Frontal cortex (tissue), 4 donors: ENCODE measurements around the gene PLIN1. TPM values are rescaled to one million over a fixed set of nuclear protein-coding genes. Genes with fewer than 3 reads are reported as not detected.
"Not testable (repeated sequence)": the region's sequence is repeated elsewhere in the genome, so short reads cannot be mapped to it uniquely, and the experiment has no call there.

Experiments used
- DNase-seq, 2 donors: peaks; one replicate each; pipeline ENCODE4 v3.0.0; 2012; ENCODE audit warnings: low spot score in 2 of 2
- FAIRE-seq: peaks from 2 replicates; lab custom pipeline; 2012; peaks lifted over from hg19 to GRCh38; lab: Jason Lieb, UNC
- total RNA-seq: library from RNA; depleted of rRNA; stranded (reverse); fragments of >200 nt; gene quantifications from one replicate; pipeline ENCODE4 v1.2.3, GENCODE V29; 2014
- donor health status: control.
- donor health status: control.
- donor health status: control.

Gene PLIN1, protein sequence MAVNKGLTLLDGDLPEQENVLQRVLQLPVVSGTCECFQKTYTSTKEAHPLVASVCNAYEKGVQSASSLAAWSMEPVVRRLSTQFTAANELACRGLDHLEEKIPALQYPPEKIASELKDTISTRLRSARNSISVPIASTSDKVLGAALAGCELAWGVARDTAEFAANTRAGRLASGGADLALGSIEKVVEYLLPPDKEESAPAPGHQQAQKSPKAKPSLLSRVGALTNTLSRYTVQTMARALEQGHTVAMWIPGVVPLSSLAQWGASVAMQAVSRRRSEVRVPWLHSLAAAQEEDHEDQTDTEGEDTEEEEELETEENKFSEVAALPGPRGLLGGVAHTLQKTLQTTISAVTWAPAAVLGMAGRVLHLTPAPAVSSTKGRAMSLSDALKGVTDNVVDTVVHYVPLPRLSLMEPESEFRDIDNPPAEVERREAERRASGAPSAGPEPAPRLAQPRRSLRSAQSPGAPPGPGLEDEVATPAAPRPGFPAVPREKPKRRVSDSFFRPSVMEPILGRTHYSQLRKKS
- total RNA-seq: under 0.01 TPM

DNA sequence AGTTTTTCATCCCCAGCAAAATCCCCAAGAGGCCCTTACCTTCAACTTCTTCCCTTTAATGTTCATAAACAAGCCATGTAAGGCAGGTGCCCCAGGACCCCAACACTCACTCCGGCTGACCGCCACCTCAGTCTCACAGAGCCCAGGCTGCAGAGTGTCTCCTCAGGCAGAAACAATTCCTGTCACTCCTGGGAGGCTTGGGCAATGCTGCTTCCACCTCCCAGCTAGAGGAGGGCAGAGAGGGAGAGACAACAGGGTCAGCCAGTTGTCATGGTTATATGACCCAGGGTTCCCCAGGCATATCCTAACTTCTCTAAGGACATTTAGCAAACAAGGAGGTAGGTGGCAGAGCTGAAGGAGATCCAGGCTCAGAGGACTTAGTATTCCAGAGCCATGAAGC is at the start of gene PLIN1:
Gene PLIN1, minus strand, starts transcription at position 156 of the 400 bp plus-strand sequence. CDS start 1,878 bp downstream, outside the sequence.
- DNase-seq (no peak), FAIRE-seq (no peak)

DNA sequence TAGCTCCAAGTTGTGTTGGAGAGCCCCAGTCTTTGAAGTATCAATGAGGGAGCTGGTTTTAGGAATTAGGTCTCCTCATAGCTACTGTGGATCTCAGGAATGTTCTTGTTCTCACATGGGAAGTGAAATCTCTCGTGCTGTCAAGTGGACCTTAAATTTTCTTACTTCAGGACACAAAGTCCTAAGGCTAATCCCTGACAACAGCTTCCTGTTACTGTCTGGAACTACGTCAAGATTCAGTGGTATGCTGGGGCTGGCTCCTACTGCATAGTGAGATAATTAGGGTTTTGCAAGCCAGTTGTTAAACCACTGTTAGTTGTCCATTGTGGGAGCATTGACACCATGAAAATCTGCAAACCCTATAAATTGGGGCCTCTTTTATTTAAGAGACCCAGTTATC is 49.1 kb upstream of the PLIN1 start:
- FAIRE-seq (no peak), DNase-seq (no peak)

DNA sequence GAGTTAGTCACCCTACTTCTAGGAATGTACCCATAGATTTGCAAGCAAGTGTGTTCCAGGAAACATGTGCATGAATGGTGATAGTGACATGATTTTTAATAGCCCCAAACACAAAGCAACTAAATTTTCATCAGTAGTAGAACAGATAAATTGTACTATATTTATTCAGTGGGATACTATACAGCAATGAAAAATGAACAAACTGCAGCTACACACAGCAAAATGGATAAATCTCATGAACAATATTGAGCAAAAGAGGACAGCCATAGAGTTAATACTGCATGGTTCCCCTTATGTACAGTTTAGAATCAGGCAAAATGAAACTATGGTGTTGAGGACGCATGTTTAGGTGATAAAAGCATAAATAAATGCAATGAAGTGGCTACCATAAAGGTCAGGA is 45.9 kb upstream of the PLIN1 start:
- FAIRE-seq (no peak), DNase-seq (no peak)

DNA sequence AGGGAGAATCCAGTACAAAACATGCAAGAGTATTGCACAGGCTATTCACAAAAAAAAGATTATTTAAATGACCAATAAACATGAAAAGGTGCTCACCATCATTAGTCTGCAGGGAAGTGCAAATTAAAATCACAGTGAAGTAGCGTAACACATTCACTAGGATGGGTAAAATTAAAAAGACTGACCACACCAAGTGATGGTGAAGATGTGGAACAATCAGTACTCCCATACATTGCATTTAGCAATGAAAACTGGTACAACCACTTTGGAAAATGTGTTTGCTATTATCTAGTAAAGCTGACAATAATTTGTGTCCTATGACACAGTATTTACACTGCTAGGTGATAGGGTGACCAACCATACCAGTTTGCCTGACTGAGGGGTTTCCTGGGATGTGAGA is 45.5 kb upstream of the PLIN1 start:
- DNase-seq (no peak), FAIRE-seq (no peak)

DNA sequence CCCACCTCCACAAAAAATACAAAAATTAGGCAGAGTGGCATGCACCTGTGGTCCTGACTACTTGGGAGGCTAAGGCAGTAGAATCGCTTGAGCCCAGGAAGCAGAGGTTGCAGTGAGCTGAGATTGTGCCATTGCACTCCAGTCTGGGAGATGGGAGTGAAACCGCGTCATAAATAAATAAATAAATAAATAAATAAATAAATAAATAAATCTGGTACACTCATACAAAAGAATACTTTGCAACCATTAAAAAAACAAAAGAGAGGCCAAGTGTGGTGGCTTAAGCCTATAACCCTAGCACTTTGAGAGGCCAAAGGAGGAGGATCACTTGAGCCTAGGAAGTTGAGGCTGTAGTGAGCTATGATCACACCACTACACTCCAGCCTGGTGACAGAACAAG is 43.9 kb upstream of the PLIN1 start:
- DNase-seq: no peak
- no peak for FAIRE-seq

DNA sequence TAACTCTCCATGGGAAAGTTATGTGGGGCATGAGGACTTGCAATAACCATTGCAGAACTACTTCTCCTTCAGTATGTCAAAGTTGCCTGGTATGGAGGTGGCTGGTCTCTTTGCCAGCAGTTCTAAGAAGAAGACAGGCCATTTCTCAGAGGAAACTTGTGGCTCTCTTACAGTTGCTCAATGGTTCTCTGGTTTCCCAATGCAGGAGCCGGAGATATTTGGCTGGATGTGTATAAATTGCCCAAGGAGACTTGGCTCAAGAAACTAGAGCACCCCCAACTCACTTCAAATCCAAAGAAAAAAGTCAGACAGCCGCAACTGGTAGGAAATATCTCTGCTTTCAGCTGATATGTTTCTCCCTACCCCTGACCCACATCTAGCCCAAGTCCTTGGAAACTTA is 35.6 kb upstream of the PLIN1 start:
- no peak for FAIRE-seq
- DNase-seq: no peak

DNA sequence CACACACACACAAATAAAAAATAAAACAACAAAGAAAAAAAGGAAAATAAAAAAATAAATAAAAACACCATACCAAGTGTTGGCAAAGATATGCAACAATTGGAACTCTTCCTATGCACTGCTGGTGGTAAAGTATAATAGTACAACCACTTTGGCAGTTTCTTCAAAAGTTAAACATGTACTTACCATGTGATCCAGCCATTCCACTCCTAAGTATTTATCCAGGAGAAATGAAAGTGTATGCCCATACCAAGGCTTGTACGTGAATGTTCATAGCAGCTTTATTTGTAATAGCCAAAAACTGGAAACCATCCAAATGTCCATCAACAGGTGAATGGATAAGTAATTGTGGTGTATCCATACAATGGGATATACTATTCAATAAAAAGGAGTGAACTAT is 28.4 kb upstream of the PLIN1 start:
- DNase-seq (no peak), FAIRE-seq (no peak)

DNA sequence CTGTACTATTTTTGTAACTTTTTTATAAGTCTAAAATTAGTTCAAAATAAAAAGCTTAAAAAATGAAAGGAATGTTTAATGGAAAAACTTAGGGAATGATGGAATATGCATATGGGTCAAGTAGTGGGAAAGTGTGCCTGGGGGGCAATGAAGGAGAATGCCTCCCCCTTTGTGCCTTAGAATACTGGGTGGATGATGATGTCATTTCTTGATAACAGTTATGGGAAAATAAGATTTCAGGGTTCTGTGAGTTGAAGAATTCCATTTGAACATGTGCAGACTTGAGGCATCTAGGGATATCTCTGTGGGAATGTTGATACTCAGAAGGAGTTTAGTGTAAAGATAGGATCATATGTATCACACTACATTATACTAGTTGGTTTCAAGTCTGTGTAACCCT is 25.2 kb upstream of the PLIN1 start:
- FAIRE-seq: no peak
- no peak for DNase-seq

DNA sequence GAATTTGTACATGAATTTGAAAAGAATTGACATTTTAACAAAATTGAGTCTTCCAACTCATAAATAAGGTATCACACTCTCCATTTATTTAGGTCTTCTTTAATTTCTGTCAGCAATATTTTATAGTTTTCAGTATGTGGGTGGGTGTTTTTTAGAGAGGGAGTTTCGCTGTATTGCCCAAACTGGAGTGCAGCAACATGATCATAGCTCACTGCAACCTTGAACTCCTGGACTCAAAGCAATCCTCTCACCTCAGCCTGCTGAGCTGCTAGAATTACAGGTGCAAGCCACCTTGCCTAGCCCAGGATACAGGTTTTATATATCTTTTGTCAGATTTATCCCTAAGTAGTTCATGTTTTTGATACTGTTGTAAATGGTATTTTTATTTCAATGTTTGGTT is 16.0 kb upstream of the PLIN1 start:
- FAIRE-seq (no peak), DNase-seq (no peak)

DNA sequence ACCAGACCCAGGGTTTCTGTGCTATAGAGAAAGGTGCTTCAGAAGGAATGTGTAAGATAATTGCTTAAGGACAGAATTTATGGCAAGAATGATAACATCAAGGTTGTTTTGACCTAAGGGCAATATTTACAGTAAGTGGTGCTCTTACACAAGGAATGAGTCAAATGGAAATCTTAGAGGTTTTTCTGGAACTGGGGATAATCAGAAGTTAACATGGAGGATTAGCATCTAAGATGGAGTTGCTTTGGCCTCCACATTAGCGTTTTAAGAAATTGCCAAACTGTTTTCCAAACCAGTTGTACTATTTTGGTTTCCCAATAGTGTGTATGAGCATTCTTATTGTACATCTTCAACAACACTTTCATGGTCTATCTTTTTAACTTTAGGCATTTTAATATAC is 14.5 kb upstream of the PLIN1 start:
- no peak for FAIRE-seq
- no peak for DNase-seq

DNA sequence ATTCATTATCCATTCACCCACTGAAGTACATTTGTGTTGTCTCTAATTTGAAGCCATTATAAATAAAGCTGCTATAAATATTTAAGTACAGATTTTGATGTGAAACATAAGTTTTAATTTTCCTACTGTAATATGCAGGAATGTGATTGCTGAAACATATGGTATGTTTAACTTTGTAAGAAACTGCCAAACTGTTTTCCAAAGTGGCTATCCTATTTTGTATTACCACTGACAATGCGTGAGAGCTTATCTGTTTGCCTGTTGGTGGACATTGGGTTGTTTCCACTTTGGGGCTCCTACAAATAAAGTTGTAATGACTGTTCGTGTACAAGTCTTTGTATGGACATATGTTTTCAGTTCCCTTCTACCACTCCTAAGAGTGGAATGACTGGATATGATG is 13.9 kb upstream of the PLIN1 start:
- FAIRE-seq: no peak
- no peak for DNase-seq

DNA sequence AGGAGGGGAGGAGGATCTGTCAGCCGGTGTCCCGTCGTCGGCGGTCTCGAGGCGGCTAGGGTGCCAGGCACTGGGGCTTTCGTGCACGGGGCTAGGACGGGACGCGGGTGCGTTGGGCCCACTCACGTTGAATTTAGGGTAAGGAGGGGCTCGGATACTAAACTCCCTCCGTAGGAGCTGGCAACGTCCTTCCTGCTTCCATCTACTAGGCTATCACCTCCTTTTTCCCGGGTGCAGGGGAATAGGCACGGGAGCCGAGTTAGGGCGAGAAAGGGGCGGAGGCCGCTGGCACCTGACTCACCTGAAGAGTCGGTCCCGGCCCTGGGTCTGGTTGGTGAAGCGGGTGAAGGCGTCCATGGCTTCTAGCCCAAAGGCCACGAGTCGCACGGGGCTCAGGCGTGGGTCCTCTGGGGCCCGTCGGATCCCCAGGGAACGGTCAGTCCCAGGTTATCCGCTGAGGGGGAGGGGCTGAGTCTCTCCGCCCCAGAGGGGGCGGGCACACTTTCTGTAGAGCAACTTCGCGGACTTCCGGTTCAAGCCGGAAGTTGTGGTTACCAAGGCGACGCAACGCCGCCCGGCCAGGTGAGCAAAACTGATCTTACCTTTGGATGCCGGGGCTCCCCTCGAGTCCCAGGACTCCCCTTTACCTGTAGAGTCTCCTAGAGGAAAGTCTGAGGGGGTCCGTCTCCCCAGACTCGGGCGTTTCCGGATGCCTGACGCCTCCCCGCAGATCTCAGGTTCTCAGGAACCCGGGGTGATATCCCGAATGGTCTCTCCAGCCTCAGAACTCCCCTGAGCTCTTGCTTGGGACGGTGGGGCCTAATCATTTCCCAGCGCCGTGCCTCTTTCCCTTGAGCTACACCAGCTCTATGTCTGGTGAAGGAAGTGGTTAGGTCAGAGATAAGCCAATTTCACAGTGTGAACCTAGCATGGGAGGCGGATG is 11.4 kb upstream of the PLIN1 start, which contains the start of the genes PEX11A and WDR93:
Gene PEX11A, minus strand, starts transcription at position 479 of the 943 bp plus-strand sequence. Its CDS starts 122 bp downstream, at position 357.
Gene WDR93, plus strand, starts transcription at position 536 of the 943 bp plus-strand sequence. CDS start 10,936 bp downstream, outside the sequence.
- DNase-seq: peak in 1 of 2 donors; percentile 82
- no peak for FAIRE-seq

DNA sequence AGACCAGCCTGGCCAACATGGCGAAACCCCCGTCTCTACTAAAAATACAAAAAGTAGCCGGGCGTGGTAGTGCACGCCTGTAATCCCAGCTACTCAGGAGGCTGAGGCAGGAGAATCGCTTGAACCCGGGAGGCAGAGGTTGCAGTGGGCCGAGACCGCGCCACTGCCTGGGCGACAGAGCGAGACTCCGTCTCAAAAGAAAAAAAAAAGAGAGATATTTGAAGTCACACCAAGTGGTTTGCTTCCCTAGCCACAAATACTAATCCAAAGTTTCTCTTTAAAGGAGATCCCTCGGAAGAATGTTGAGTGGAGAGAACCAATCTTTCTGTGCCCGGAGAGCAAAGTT is 10.7 kb upstream of the PLIN1 start:
- not testable (repeated sequence) for DNase-seq, FAIRE-seq

DNA sequence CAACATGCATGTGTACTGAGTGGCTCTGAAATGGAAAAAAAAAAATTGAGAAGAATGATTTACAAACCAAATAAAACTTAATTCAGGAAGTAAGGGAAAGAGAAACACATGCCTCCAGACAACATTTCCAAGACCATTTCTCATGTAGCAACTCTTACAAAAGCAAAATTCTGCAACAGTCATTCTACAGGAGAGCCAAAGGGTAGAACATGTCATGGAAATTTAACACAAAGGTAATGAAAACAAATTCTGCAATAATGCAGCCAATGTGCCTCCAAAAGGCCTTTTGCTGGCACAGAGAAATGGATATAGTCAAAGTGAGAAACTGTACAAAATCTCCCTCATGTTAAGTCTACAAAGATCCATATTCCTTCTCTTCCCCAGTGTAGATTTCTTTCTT is 7.4 kb upstream of the PLIN1 start:
- FAIRE-seq: no peak
- no peak for DNase-seq

DNA sequence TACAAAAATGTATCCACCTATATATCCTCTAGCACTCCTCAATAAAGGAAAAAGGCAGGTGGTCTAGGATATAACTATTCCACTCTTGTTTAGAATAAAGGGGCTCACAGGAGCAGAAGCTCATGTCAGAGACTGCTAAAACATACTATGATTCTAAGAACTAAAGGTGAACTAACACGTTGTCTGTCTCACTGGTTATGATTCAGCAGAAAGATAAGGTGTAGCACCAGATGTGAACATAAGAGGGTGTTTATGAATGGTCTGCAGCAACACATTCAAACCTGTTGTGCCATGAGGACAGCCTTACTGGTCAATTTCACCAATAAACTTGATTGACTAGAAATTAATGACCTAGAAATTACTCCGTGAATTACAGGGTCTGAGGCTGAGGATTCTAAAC is 6.8 kb upstream of the PLIN1 start:
- no peak for FAIRE-seq

DNA sequence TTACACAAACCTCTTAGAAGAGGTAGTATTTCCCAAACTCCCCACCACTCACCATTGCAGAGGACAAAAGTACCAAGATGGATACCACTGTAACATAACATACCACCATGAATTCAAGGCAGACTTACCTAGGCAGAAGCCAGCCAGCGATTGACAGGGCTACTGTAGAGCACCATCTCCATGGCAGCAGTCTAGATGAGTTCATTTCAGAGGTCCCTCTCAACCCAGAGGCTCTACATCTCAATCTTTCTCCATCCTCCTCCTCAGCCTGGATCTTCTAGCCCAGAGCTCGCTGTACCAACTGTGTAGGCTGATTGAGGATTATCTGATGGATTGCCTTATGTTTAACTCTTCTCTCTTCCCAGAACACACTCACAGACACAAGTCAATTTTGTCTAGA is 2.0 kb upstream of the PLIN1 start:
- FAIRE-seq (no peak), DNase-seq (no peak)

More for the DNA sequence above, 6.8 kb upstream of the PLIN1 start:
- no peak for DNase-seq

DNA sequence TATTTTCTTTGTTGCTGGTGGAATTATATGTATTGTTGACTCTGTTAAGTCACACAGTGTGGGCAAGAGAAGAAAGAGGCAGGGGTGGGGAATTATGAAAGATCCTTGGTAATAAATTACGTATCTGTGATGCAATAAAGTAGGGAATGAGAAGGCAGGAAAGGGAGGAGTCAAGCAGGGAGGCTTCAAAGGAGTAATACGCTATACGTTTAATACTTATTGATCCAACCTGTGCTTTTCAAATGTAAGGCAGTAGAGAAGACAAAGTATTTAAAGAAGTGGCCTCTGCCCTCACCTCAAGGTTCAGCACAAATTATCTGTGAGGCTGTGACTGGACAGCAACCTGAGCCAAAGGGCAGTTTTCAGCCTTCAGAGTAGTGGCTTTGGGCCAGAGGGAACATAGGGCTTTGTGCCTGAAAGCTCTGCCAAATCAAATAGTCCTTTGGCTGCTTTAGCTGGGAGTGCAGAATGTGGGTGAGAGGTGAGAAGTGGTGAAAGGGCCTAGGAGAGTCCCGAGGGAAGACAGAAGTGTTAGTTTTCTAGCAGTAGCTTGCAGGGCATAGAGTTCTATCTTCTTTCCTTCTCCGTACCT is 1.2 kb upstream of the PLIN1 start:
- DNase-seq (no peak), FAIRE-seq (no peak)

DNA sequence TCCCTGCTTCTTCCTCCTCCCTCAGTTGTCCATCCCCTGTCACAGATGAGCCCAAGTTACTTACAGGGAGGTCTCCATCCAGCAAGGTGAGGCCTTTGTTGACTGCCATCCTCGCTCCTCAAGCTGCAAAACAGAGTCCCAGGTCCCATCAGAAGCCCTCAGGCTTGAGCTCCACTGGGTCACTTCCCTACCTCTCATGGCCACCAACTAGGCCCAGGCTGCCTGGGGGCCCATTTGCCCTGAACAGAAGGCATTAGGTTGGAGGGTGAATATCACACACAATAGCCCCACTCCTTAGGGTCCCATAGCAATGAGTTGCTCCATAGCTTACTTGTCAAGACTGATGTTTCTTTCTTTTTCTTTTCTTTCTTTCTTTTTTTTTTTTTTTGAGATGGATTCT is 1.8 kb downstream of the PLIN1 start:
- DNase-seq (no peak), FAIRE-seq (no peak)

DNA sequence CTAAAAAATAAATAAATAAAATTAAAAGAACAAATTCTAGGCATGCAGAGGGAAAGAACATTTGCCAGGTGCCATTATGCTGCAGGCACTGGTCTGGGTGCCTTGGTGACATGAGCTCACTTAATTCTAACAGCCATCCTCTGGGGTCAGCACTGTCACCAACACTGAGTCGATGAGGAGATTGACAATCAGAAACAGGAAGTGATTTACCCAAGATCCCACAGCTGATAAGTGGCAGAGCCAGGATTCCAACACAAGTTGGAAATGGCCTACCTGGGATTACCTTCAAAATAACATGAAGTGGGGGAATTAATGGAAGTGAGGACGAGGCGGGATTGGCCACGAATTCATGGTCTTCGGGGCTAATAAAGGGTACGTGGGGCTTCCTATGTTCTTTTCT is 3.6 kb downstream of the PLIN1 start:
- DNase-seq (no peak), FAIRE-seq (no peak)

DNA sequence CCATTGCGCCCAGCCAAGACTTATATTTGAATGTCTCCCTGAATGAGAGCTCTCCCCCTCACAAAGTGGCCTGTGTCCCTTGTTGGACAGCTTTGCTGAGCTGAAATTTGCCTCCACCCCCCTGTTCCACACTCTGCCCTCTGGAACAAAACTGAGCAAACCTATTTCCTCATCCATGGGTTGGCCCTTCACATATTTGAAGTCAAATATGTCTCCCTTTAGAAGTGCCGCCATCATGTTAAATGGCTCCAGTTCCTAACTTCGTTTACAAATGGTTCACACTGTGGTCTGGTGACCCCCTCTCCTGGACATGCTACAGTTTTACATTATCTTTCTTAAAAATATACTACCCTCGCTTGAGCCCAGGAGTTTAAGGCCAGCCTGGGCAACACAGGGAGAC is 4.6 kb downstream of the PLIN1 start:
- FAIRE-seq: no peak
- no peak for DNase-seq
